ENCODE measurements around the gene PSMA5. TPM values are rescaled to one million over a fixed set of nuclear protein-coding genes. Genes with fewer than 3 reads are reported as not detected.
A peak's percentile ranks its signal among the peaks of the same experiment; 100 is the strongest.

PSMA5 gene
- polyA plus RNA-seq, 2 of the 4 experiments (the other 2 are of a cell fraction) = 93.7 to 140 TPM

DNA sequence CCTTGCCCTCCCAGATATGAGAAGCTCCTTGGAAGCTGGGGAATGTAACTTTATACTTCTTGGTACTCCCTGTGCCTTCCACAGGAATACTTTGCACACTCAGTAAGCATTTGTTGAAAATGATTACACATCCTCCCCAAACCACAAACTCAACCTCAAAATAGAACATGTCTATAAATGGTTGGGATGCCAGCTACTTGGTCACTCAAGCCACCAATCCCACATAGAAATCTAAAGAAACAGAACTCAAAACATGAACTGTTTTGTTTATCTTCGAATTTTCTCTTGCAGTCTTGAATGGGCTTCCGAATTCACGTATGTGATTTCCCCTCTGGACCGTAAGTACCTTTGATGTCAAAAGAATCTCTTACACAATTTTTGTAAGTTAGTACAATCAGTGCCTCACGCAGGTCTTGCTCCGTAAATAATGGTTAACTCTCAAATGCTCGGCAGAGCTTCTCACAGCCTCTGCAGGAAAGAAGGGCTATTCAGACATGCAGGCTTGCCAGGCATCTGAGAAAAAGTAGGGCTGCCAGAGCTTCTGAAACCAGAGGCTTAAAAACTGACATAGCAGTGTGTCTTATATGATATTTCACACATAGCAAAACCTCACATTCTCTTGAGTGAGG lies 55.4 kb downstream of the PSMA5 start:
- Histone ChIP-seq H3K4me2 (no peak overlapping the region), H3K27ac (no peak overlapping the region; a peak in 1 of 6 replicates), H3K4me1 (no peaks in the 10 kb centered on the region), H3K4me3 (no peak overlapping the region), H3K9me3 (no peaks in the 10 kb centered on the region)
- no peak for FAIRE-seq
- no peak for DNase-seq (ENCODE audit: low read depth in 1 of 2, low spot score in 1 of 2)
- ChIA-PET POLR2A (no interaction called here), CTCF (no interaction called here)
- TF ChIP-seq POLR2AphosphoS2 (conservative IDR thresholded peaks at IDR 0.05; ENCODE audit: low read length) (no peak), RFX5 (IDR thresholded peaks at IDR 0.05) (no peak), HOXA7 (CRISPR knock-in tag; IDR thresholded peaks at IDR 0.05) (no peak), ZC3H11A (IDR thresholded peaks at IDR 0.05) (no peak), ZNF302 (CRISPR knock-in tag; IDR thresholded peaks at IDR 0.05) (no peak), HOXB13 (CRISPR knock-in tag; IDR thresholded peaks at IDR 0.05; ENCODE audit: low read depth) (no peak), GATA3 (IDR thresholded peaks at IDR 0.05; ENCODE audit: borderline replicate concordance) (no peak), SMC3 (IDR thresholded peaks at IDR 0.05) (no peak), RARB (CRISPR knock-in tag; IDR thresholded peaks at IDR 0.05) (no peak), SREBF2 (IDR thresholded peaks at IDR 0.05) (no peak), ELK1 (IDR thresholded peaks at IDR 0.05; ENCODE audit: low read depth, low read length) (no peak)
- TF ChIP-seq, protein P1, sequence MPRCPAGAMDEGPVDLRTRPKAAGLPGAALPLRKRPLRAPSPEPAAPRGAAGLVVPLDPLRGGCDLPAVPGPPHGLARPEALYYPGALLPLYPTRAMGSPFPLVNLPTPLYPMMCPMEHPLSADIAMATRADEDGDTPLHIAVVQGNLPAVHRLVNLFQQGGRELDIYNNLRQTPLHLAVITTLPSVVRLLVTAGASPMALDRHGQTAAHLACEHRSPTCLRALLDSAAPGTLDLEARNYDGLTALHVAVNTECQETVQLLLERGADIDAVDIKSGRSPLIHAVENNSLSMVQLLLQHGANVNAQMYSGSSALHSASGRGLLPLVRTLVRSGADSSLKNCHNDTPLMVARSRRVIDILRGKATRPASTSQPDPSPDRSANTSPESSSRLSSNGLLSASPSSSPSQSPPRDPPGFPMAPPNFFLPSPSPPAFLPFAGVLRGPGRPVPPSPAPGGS (IDR thresholded peaks at IDR 0.05) = no peak
- 75% methylated on average over 7 of the region's 7 CpGs for WGBS (ENCODE audit: missing lambda C conversion rate)
- ATAC-seq = no peak

- no peak for FAIRE-seq
- POLR2A ChIA-PET = no interaction called here
Measured at GRCh38 chr1:109369167-109369746, 57.0 kb downstream of the PSMA5 start.

DNA sequence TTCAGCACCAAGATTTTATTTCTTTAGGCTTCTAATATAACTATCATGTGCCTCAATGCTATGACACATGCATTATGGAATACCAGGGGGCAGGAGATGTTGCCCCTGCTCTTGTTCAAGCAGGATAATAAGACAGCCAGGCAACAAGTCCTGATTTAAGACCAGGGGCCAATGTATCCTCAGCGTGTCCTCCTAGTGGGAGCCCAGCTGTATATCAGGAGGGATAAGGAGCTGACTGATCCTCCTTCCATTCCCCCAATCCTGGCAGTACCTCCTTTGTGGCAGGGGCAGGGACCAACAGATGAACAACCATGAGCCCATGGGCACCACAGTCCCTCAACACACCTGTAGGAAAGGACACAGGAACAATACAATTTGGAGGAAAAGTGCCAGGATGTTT lies 57.8 kb downstream of the PSMA5 start:
- H3K4me2 ChIP-seq = no peak overlapping the region

More at GRCh38 chr1:109369167-109369746, 57.0 kb downstream of the PSMA5 start:
- Histone ChIP-seq H3K4me2 (no peak overlapping the region), H3K27ac (no peak overlapping the region), H3K4me1 (no peaks in the 10 kb centered on the region), H3K4me3 (no peak overlapping the region), H3K9me3 (no peaks in the 10 kb centered on the region)
- no peak for ATAC-seq
- WGBS (ENCODE audit: missing lambda C conversion rate) = 96% methylated on average over 6 of the region's 6 CpGs
- TF ChIP-seq, protein P2, sequence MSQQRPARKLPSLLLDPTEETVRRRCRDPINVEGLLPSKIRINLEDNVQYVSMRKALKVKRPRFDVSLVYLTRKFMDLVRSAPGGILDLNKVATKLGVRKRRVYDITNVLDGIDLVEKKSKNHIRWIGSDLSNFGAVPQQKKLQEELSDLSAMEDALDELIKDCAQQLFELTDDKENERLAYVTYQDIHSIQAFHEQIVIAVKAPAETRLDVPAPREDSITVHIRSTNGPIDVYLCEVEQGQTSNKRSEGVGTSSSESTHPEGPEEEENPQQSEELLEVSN (IDR thresholded peaks at IDR 0.05; ENCODE audit: borderline replicate concordance, low read depth) = no peak
- TF ChIP-seq CEBPB (IDR thresholded peaks at IDR 0.05) (no peak), CBX2 (IDR thresholded peaks at IDR 0.05; ENCODE audit: borderline replicate concordance, low read depth) (no peak), ZFP36 (IDR thresholded peaks at IDR 0.05; ENCODE audit: borderline replicate concordance, partially characterized antibody) (no peak), RARB (CRISPR knock-in tag; IDR thresholded peaks at IDR 0.05) (no peak), POLR2A (IDR thresholded peaks at IDR 0.05; ENCODE audit: low read length) (no peak), EHF (CRISPR knock-in tag; IDR thresholded peaks at IDR 0.05) (no peak), RFX5 (IDR thresholded peaks at IDR 0.05) (no peak)
- TF ChIP-seq, protein P1 (IDR thresholded peaks at IDR 0.05) = no peak
- DNase-seq (ENCODE audit: low read depth in 1 of 2, low spot score in 1 of 2) = no peak
- CTCF ChIA-PET = no interaction called here

More for the DNA sequence above, 57.8 kb downstream of the PSMA5 start:
- CTCF ChIA-PET = no interaction called here
- POLR2A ChIA-PET = no interaction called here
- Histone ChIP-seq H3K4me3 (no peak overlapping the region), H3K4me1 (no peaks in the 10 kb centered on the region), H3K27ac (no peak overlapping the region), H3K9me3 (no peaks in the 10 kb centered on the region)
- DNase-seq (ENCODE audit: low read depth in 1 of 2, low spot score in 1 of 2) = no peak
- 0 out of 6 replicates have a peak, but pooled peaks of 1 of the 2 experiments have one; percentile 47 for ATAC-seq
- FAIRE-seq = no peak
- no peak for TF ChIP-seq BHLHE40 (IDR thresholded peaks at IDR 0.05; ENCODE audit: low read depth, low read length)
- no peak for TF ChIP-seq RFX5 (IDR thresholded peaks at IDR 0.05)
- no peak for TF ChIP-seq EHF (CRISPR knock-in tag; IDR thresholded peaks at IDR 0.05)
- TF ChIP-seq MAX (IDR thresholded peaks at IDR 0.05) = no peak
- no peak for TF ChIP-seq ZNF302 (CRISPR knock-in tag; IDR thresholded peaks at IDR 0.05)
- TF ChIP-seq, protein P1 (IDR thresholded peaks at IDR 0.05) = no peak
- TF ChIP-seq NR3C1 (IDR thresholded peaks at IDR 0.05) = no peak
- no peak for TF ChIP-seq RCOR1 (IDR thresholded peaks at IDR 0.05; ENCODE audit: low read depth, low read length)
- WGBS (ENCODE audit: missing lambda C conversion rate) = 63% methylated on average over 1 of the region's 1 CpG
